NCI-H2227 (cell line): Measurements from ENCODE around the gene NGB.
"Not testable (repeated sequence)": the region's sequence is repeated elsewhere in the genome, so short reads cannot be mapped to it uniquely, and the experiment has no call there.

Experiments used
- DNase-seq: peaks from one replicate; lab custom pipeline; 2025; ENCODE audit not compliant: unreplicated experiment; lab: John Stamatoyannopoulos, UW

The NGB gene

GRCh38 chr14:77271113-77271710, at the start of gene NGB:
Gene NGB, minus strand, starts transcription at chr14:77271206. Its CDS starts 269 bp downstream, at chr14:77270937.
- DNase-seq = no peak

DNA sequence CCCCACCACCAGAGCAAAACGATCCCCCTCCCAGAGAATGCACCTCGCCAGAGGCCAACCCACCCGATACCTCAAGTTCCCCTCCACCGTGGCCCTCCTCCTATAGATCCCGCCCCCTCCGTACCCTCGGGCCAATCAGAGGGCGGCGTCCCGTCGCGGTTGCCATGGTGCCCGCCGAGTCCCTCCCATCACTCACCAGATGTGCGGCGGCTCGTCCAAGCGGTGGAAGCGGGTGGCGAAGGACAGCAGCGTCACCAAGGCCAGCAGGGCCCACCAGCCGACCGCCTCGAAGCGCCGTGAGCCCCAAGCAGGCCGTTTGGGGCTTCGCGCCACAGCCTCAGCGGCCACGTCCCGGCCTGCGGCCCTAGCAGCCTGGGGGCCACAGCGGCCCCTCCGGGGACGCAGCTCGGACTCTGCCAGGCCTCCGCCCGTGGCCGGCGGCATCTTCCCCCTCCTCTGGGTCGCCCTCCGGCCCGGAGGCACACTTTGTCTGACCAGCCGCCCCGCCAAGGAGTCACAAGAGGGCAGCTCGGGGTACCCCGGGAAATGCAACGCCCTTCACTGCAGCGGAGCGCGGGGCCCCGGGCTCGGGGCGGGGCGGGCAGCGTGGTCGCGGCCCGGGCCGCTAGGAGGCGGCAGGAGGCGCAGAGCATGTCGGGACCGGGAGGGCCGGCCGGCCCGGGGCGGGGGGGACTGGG, 49.4 kb upstream of the NGB start, which contains the start of gene POMT2:
Gene POMT2 (minus strand): TSS at position 646 of the 698 bp plus-strand sequence. CDS start 202 bp downstream, at position 444.
- DNase-seq = peak; percentile 94

DNA sequence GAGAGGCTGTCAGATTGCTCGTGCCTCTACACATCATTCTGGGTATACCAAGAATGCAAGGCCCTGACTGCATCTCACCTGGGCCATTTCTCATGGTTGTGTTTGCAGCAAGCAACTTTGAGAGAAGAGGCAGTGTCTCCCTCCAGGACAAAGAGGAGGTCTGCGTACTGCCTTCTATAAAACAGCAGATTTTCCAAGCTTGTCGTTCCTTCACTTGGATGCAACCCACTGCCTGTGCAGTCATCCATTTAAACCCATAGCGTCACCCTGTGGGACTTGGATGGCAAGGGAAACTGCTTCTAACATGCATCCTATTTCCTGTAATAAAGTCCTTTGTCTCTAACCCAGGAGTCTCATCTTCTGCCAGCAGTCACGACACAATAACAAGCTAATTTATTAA, 48.4 kb upstream of the NGB start:
- peak; percentile 19 for DNase-seq

DNA sequence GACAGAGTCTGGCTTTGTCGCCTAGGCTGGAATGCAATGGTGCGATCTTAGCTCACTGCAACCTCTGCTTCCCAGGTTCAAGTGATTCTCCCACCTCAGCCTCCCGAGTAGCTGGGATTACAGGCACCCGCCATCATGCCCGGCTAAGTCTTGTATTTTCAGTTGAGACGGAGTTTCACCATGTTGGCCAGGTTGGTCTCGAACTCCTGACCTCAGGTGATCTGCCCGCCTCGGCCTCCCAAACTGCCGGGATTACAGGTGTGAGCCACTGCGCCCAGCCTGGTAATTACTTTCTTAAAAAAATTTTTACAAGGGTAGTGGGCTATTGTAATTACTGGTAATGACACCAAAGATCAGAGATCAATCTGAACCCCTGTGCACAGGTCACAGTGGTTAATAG, 47.8 kb upstream of the NGB start:
- DNase-seq = not testable (repeated sequence)

GRCh38 chr14:77318006-77318553, 47.1 kb upstream of the NGB start:
- DNase-seq = no peak

DNA sequence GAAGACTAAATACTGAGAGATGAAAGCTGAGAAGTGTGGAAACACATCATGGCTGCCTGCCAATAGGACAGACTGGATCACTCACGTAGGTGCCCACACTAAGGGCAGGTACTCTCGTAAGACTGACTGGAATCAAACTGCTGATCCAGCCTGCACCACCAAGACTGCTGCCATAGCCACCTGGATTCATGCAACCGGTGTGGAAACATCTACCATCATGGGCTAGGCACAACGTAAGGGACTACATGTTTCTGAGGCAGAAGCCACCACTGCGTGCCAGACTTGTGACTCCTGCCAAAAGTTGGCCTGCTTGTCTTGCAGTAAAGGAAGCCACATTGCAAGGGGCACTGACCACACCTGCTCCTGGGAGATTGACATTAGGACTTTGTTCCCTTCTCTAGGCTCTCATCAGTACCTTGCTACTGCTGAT, 45.9 kb upstream of the NGB start:
- no peak for DNase-seq

DNA sequence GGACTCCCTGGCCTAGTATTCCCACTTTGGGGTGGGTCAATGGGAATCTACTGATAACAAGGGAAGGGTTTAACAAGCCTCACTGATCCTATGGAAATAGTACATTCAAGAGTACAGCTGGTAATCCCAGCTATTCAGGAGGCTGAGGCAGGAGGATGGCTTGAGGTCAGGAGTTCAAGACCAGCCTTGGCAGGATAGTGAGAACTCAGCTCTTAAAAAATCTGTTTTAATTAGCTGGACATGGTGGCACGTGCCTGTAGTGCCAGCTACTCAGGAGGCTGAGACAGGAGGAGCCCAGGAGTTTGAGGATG, 45.1 kb upstream of the NGB start:
- no peak for DNase-seq

DNA sequence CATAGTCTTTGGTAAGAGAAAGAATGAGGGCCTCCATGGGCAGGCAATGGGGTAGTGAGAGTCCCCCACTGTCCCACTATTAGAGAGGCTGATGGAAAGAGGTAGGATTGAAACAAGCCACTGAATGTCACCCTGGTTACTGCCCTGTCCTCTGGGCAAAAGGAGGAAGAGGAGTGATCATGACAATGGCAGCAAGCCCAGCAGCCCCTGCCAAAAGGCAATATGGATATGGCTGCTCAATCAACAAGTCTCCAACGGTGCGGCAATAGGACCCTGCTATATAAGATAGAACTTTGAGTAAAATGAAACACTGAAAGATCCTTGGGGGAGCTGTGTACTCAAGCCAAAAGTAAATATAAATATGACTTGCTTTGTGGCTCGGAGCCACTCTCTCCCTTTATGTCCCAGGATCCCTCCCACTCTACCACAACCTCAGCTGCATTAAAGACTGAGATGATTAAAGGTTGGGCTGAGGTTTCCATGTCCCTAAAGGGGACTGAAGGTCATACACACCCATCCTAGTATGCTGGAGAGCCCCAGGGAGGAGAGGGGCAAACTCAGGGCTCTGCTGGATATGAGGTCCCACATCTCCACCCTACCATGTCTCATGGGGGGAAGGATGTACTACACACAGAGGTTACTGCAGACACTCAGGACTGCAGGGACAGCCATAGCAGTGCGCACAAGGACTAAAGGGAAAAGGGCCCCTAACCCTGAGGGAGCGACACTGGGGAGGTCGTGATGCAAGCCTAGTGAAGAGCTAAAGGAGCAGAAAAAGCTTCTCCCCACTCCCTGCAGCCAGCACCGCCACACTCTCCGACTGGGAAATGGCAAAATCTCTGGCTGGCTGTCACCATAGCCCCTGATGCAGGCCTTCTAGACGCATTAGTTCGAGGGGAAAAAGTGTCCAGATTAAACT, 43.8 kb upstream of the NGB start:
- DNase-seq = no peak

DNA sequence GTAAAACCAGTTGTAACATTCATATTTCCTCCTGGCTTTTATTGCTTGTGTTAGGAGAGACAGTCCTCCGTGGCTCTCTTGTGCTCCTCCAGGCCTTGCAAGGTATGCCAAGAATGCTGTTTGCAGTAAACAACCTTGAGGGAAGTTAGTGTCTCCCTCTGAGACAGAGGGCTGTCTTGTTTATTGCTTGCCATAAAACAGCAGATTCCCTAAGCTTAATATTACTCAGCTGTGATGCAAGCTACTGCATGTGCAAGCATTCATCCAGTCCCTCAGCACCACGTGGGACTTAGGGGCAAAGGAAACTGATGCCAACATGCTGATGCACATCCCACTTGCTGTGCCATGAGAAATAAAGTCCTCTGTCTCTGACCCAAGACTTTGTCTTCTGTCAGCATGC, 43.0 kb upstream of the NGB start:
- DNase-seq = no peak

- no peak for DNase-seq
Measured at GRCh38 chr14:77313371-77313770, 42.4 kb upstream of the NGB start.

GRCh38 chr14:77311217-77311616, 40.2 kb upstream of the NGB start:
- DNase-seq = no peak

- DNase-seq = no peak
Measured at GRCh38 chr14:77310026-77310425, 39.0 kb upstream of the NGB start.

- DNase-seq = no peak
Measured at GRCh38 chr14:77309131-77309530, 38.1 kb upstream of the NGB start.

GRCh38 chr14:77306851-77307496, 36.0 kb upstream of the NGB start:
- no peak for DNase-seq

DNA sequence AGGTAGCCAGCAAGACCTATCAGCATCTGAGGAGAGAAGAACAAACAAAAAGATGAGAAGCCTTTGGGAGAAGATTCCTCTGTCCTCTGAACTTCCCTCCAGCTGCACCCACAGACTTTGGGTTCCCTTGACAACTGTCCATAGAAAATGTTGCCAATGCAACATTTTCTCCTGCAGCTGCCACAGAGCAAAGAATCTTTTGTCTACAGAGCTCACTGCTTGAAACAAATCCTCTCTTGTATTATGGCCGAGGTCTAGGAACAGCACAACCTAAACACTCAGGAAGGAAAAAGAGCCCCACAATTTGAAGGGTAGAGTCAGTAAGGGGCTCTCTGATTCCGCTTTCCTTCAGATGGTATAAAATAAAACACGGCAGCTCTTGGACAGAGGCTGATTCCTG, 35.4 kb upstream of the NGB start:
- no peak for DNase-seq

GRCh38 chr14:77305696-77306095, 34.7 kb upstream of the NGB start:
- DNase-seq = no peak

- DNase-seq = no peak
Measured at GRCh38 chr14:77303417-77304156, 32.6 kb upstream of the NGB start.

DNA sequence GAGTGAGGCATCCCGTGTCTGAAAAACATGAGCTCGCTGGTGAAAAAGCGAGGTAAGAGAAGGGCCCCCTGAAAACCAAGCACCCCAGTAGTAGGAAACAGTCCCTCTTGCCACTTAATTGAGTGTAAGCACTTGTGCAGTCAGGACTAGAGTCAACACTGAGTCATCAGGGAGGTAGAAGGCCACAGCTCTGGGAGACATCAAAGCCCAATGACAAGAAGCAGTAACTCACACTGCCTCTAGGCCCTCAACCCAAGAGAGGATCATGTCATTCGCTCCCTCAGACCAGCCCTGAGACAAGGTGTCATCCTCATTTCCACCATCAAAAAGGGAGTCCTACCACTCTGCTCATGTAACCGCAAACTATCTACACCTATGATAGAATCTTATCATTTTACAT, 31.9 kb upstream of the NGB start:
- no peak for DNase-seq

DNA sequence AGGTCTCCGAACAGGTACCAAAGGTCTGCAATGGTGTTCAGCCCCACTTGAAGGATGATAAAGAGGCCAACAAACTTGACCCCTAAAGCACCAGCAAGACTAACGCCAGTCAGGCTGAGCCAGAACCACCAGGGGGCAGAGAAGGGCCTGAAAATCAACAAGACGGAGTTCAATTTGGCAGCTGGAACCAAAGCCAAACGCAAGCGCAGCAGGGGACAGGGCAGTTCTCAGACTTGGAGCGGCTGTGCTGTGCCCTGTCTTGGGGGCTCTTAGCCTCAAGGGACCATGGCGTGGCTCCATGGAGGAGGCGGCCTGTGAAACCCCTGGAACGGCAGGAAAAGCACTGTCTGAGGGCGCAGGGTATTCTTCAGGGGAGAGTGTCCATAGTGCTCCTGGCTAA, 30.1 kb upstream of the NGB start:
- peak; percentile 77 for DNase-seq

DNA sequence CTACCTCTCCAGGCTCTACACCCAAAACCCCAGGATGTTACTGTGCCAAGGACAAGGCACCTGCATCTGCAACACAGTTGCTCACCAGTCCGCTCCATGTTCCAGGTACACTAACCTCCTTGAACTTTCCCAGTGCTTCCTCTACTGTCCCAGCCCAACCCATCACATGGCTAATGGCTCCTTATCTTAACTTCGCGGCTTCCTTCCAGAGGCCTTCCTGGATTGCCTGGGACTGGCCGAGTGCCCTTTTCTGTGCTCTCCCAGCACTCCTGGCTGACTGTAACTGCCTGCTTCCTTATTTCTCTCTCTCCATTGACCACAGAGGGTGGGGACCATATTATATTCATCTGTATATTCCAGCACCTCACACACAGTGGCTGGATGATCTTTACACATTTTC, 28.8 kb upstream of the NGB start:
- DNase-seq = no peak
